ENCODE results near the gene C1QC.

C1QC gene

DNA sequence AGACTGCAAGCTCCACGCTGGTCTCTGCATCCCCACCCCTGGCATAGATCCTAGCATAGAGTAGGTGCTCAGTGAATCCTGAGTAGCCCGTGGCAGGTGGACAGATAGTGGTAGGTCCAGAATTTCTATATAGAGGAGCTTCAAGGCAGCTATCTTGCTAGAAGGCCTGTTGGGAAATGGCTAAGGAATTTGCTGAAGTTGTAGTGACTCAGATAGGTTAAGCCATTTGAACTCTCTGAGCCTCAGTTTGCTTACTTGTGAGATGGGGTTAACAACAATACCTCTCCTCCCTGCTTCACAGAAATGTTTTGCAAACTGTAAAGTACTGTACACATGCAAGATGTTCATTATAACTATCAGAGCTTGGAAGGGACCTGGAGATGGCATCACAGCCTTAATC is 43.8 kb downstream of the C1QC start:
- Histone ChIP-seq H3K36me3 (ENCODE audit: insufficient read depth, low read length) (no peaks in the 10 kb centered on the region), H3K4me3 (no peak overlapping the region), H3K9ac (ENCODE audit: insufficient read length) (no peak overlapping the region), H3K9me3 (ENCODE audit: low read depth, low read length) (no peaks in the 10 kb centered on the region), H3K27ac (no peak overlapping the region)
- TF ChIP-seq FOXP2 (optimal IDR thresholded peaks at IDR 0.05; ENCODE audit: control extremely low read depth, extremely low read length, insufficient read depth) = no peak
- no peak for TF ChIP-seq EZH2 (IDR thresholded peaks at IDR 0.05)
- TF ChIP-seq POLR2AphosphoS5 (IDR thresholded peaks at IDR 0.05; ENCODE audit: borderline replicate concordance, low read depth, low read length) = no peak
- no peak for DNase-seq (ENCODE audit: low read depth, low spot score)

DNA sequence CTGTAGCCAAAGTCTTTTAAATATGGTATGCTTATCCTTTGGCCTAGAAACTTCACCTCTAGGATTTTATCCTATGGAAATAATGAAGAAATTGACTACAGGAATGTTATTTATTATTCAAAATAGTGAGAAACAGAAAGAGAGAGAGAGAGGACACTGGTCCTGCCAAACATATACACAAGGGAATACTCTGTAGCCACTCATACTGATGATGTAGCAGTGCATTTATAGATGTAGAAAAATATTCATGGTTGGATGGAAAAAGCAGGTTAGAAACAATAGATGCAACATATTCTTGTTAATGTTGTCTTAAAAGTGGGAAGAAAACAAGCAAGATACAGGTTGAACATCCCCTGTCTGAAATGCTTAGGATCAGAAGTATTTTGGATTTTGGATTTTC is 45.0 kb downstream of the C1QC start:
- no peak overlapping the region for H3K27ac ChIP-seq
- TF ChIP-seq EZH2 (IDR thresholded peaks at IDR 0.05) = no peak
- no peak for TF ChIP-seq FOXP2 (optimal IDR thresholded peaks at IDR 0.05; ENCODE audit: control extremely low read depth, extremely low read length, insufficient read depth)
- TF ChIP-seq POLR2AphosphoS5 (IDR thresholded peaks at IDR 0.05; ENCODE audit: borderline replicate concordance, low read depth, low read length) = no peak
- no peak overlapping the region for H3K4me3 ChIP-seq
- no peaks in the 10 kb centered on the region for H3K9me3 ChIP-seq (ENCODE audit: low read depth, low read length)
- no peak for DNase-seq (ENCODE audit: low read depth, low spot score)
- H3K36me3 ChIP-seq (ENCODE audit: insufficient read depth, low read length) = no peaks in the 10 kb centered on the region
- no peak overlapping the region for H3K9ac ChIP-seq (ENCODE audit: insufficient read length)

DNA sequence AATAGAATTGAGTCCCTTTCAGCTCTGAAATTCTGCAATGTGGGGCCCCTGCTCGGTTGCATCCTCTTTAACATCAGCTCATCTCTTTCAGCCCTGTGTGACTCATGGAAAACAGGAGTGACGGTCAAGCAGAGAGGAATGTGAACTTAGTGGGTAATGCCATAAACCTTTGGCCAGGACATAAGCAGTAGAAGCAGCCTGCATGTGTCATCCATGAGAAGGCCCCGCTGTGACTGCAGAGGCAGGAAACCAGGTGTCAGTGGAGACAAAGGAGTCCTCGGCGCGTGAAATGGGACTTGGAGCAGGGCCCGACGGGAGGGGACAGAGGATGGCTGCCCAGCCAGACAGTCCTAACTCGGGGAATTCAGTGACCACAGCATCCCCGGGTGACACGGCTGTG is 46.1 kb downstream of the C1QC start:
- DNase-seq (ENCODE audit: low read depth, low spot score) = no peak
- H3K4me3 ChIP-seq = no peak overlapping the region
- H3K27ac ChIP-seq = no peak overlapping the region
- H3K36me3 ChIP-seq (ENCODE audit: insufficient read depth, low read length) = no peaks in the 10 kb centered on the region
- no peak overlapping the region for H3K9ac ChIP-seq (ENCODE audit: insufficient read length)
- no peaks in the 10 kb centered on the region for H3K9me3 ChIP-seq (ENCODE audit: low read depth, low read length)
- no peak for TF ChIP-seq POLR2AphosphoS5 (IDR thresholded peaks at IDR 0.05; ENCODE audit: borderline replicate concordance, low read depth, low read length)
- no peak for TF ChIP-seq EZH2 (IDR thresholded peaks at IDR 0.05)
- no peak for TF ChIP-seq FOXP2 (optimal IDR thresholded peaks at IDR 0.05; ENCODE audit: control extremely low read depth, extremely low read length, insufficient read depth)

DNA sequence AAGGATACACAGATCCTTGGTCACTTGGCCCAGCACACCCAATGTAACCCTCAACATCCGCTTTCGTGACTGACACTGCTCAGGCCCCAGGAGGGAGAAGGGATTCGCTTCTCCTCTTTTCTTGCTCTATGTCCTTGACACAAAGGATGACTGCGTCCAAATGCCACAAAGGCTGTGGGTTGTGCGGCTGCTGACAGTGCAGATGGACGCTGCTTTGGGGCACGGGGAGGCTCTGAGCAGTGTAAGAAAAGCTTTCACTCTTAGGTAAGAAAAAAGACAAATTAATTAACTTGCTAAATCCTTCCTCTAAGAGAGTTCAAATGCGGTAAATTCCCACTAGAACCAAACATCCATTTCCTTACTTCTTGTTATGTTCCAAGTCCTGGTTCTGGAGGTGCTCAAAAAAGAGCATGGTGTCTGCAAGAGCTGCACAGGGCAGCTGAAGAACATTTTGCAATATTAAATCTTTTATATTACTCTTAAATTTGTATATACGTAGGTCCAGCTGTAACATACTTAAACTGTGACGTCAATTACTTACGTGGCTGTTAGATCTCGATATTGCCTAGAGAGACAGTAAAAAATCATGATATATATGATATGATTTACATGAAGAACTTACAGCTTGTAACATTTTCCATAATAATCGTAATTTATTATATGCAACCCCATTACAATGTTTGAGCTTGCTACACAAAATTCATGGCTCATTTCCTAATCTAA is 47.8 kb downstream of the C1QC start:
- H3K27ac ChIP-seq = no peak overlapping the region
- no peak overlapping the region for H3K4me3 ChIP-seq
- no peak for DNase-seq (ENCODE audit: low read depth, low spot score)
- no peaks in the 10 kb centered on the region for H3K36me3 ChIP-seq (ENCODE audit: insufficient read depth, low read length)
- H3K9me3 ChIP-seq (ENCODE audit: low read depth, low read length) = no peaks in the 10 kb centered on the region
- no peak for TF ChIP-seq FOXP2 (optimal IDR thresholded peaks at IDR 0.05; ENCODE audit: control extremely low read depth, extremely low read length, insufficient read depth)
- no peak for TF ChIP-seq POLR2AphosphoS5 (IDR thresholded peaks at IDR 0.05; ENCODE audit: borderline replicate concordance, low read depth, low read length)
- TF ChIP-seq EZH2 (IDR thresholded peaks at IDR 0.05) = no peak
- no peak overlapping the region for H3K9ac ChIP-seq (ENCODE audit: insufficient read length)

GRCh38 chr1:22694172-22694571 is 50.7 kb downstream of the C1QC start:
- TF ChIP-seq FOXP2 (optimal IDR thresholded peaks at IDR 0.05; ENCODE audit: control extremely low read depth, extremely low read length, insufficient read depth) (no peak), POLR2AphosphoS5 (IDR thresholded peaks at IDR 0.05; ENCODE audit: borderline replicate concordance, low read depth, low read length) (no peak), EZH2 (IDR thresholded peaks at IDR 0.05) (no peak)
- Histone ChIP-seq H3K9me3 (ENCODE audit: low read depth, low read length) (no peaks in the 10 kb centered on the region), H3K27ac (no peak overlapping the region), H3K4me3 (no peak overlapping the region), H3K36me3 (ENCODE audit: insufficient read depth, low read length) (no peaks in the 10 kb centered on the region), H3K9ac (ENCODE audit: insufficient read length) (no peak overlapping the region)
- no peak for DNase-seq (ENCODE audit: low read depth, low spot score)

DNA sequence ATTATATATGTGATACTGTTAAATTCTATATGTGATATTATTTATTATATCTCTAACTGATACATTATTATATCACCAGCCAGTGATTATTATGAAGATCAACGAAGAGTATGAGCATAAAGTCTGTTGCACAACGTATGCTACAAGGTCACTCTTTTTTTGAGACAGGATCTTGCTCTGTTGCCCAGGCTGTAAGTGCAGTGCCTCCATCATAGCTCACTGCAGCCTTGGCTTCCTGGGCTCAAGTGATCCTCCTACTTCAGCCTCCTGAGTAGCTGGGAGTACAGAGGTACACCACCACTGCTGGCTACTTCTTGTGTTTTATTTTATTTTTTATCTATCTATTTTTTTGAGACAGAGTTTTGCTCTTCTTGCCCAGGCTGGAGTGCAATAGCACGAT is 53.2 kb downstream of the C1QC start:
- TF ChIP-seq FOXP2 (optimal IDR thresholded peaks at IDR 0.05; ENCODE audit: control extremely low read depth, extremely low read length, insufficient read depth) (no peak), POLR2AphosphoS5 (IDR thresholded peaks at IDR 0.05; ENCODE audit: borderline replicate concordance, low read depth, low read length) (no peak), EZH2 (IDR thresholded peaks at IDR 0.05) (no peak)
- H3K27ac ChIP-seq = no peak overlapping the region
- no peaks in the 10 kb centered on the region for H3K9me3 ChIP-seq (ENCODE audit: low read depth, low read length)
- H3K4me3 ChIP-seq = no peak overlapping the region
- no peaks in the 10 kb centered on the region for H3K36me3 ChIP-seq (ENCODE audit: insufficient read depth, low read length)
- H3K9ac ChIP-seq (ENCODE audit: insufficient read length) = no peak overlapping the region
- DNase-seq (ENCODE audit: low read depth, low spot score) = no peak

Measured in SK-N-MC (cell line).